ENCODE data around the gene ST14. TPM values are rescaled to one million over a fixed set of nuclear protein-coding genes. Genes with fewer than 3 reads are reported as not detected.
A peak's percentile ranks its signal among the peaks of the same experiment; 100 is the strongest.

Gene ST14
- polyA plus RNA-seq, 3 donors: 13.3 to 36.0 (median 23.6) TPM

DNA sequence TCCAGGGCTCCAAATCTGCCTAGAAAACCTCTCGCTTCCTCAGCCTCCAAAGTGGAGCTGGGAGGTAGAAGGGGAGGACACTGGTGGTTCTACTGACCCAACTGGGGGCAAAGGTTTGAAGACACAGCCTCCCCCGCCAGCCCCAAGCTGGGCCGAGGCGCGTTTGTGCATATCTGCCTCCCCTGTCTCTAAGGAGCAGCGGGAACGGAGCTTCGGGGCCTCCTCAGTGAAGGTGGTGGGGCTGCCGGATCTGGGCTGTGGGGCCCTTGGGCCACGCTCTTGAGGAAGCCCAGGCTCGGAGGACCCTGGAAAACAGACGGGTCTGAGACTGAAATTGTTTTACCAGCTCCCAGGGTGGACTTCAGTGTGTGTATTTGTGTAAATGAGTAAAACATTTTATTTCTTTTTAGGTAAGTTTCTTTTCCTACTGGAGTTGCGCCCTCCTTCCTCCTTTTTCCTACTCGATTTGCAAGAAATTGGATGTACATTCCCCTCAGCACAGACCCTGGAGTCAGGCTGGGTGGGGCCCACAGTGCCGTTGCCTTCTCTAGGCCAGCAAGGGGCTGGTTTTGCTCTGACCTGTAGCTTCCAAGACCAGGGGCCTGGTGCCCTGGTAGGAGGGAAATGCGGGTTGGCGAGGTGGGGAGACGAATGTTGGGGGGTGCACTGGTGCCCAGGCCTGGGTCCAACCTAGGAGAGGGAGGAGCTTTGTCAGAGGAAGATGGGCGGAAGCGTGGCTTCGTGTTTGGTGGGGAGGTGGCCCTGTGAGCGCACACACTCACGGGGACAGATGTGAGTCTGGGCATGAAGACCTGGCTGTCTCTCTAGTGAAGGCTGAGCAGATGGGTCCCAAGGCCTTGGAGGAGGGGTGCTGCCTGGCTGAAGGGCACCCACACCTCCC, 50.6 kb downstream of the ST14 start:
- Histone ChIP-seq H4K20me1 (ENCODE audit: insufficient read depth, low read length) (peaks cover 4% of the 10 kb centered on the region), H2AFZ (ENCODE audit: insufficient read depth, low read depth, low read length, poor library complexity, severe bottlenecking) (no peak overlapping the region), H3K36me3 (replicated peaks in 1 of 2; ENCODE audit: control insufficient read depth in 1 of 2, insufficient read depth in 2 of 2, low read length in 2 of 2) (peaks cover 18 to 42% of the 10 kb centered on the region in 2 donors), H3K9ac (ENCODE audit: insufficient read depth, low read length, poor library complexity, severe bottlenecking) (no peak overlapping the region), H3K27ac (ENCODE audit: low read depth in 1 of 2, low read length in 2 of 2) (no peak overlapping the region), H3K79me2 (ENCODE audit: insufficient read depth, low read length) (no peaks in the 10 kb centered on the region), H3K4me3 (replicated peaks in 1 of 3; ENCODE audit: low read depth in 2 of 3, low read length in 3 of 3) (no peak overlapping the region), H3K9me3 (replicated peaks in 1 of 2; ENCODE audit: control insufficient read depth in 1 of 2, insufficient read depth in 1 of 2, low read length in 2 of 2) (no peaks in the 10 kb centered on the region), H3K27me3 (ENCODE audit: control insufficient read depth in 2 of 2, insufficient read depth in 2 of 2, low read length in 2 of 2) (no peaks in the 10 kb centered on the region), H3K4me2 (replicated peaks; ENCODE audit: extremely low read depth, low read length, poor library complexity, severe bottlenecking) (no peak overlapping the region), H3K4me1 (ENCODE audit: control insufficient read depth in 1 of 2, insufficient read depth in 2 of 2, low read length in 2 of 2) (peaks cover 3 to 6% of the 10 kb centered on the region in 2 donors)
- Mint-ChIP-seq H3K4me3 (no peak overlapping the region), H3K27me3 (ENCODE audit: low read depth in 3 of 3) (peaks cover 0 to 5% (median 3%) of the 10 kb centered on the region in 3 donors), H3K4me1 (peaks cover 2% of the 10 kb centered on the region), H3K27ac (peak overlapping the region in 1 of 7 donors; percentile 11), H3K9me3 (peaks cover 0 to 2% (median 0%) of the 10 kb centered on the region in 7 donors), H3K36me3 (peaks cover 52 to 54% of the 10 kb centered on the region in 2 donors)
- intact Hi-C loops (cut with micrococcal nuclease): loop anchor here in 1 of 2 donors (5.0 kb wide), 1 partner anchor 652 kb away; no protein-coding TSS in a partner anchor
- no peak for DNase-seq
- TF ChIP-seq, protein P1, sequence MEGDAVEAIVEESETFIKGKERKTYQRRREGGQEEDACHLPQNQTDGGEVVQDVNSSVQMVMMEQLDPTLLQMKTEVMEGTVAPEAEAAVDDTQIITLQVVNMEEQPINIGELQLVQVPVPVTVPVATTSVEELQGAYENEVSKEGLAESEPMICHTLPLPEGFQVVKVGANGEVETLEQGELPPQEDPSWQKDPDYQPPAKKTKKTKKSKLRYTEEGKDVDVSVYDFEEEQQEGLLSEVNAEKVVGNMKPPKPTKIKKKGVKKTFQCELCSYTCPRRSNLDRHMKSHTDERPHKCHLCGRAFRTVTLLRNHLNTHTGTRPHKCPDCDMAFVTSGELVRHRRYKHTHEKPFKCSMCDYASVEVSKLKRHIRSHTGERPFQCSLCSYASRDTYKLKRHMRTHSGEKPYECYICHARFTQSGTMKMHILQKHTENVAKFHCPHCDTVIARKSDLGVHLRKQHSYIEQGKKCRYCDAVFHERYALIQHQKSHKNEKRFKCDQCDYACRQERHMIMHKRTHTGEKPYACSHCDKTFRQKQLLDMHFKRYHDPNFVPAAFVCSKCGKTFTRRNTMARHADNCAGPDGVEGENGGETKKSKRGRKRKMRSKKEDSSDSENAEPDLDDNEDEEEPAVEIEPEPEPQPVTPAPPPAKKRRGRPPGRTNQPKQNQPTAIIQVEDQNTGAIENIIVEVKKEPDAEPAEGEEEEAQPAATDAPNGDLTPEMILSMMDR (IDR thresholded peaks at IDR 0.05): no peak
- WGBS (ENCODE audit: insufficient coverage): 97% methylated on average over 13 of the region's 23 CpGs

DNA sequence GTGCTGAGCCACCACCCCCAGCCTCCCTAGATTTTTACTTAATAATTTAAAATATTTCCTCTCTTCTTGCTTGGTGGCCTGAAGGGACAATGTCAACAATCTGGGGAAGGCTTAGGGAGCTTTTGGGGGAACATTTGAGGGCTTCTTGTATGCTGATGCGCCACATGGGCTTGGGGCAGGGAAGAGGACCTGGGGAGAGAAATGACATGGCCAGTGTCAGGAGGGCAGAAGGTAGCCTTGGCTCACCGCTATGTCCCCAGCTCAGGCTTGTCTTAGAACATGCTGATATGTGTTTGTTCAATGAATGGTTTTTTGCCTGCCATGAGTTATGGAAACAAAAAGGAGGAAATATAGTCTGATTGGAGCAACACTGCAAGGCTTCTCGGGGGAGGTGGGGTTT, 51.6 kb downstream of the ST14 start:
- Histone ChIP-seq H4K20me1 (ENCODE audit: insufficient read depth, low read length) (peaks cover 4% of the 10 kb centered on the region), H3K9ac (ENCODE audit: insufficient read depth, low read length, poor library complexity, severe bottlenecking) (no peak overlapping the region), H3K4me2 (replicated peaks; ENCODE audit: extremely low read depth, low read length, poor library complexity, severe bottlenecking) (no peak overlapping the region), H3K27ac (ENCODE audit: low read depth in 1 of 2, low read length in 2 of 2) (no peak overlapping the region), H3K36me3 (replicated peaks in 1 of 2; ENCODE audit: control insufficient read depth in 1 of 2, insufficient read depth in 2 of 2, low read length in 2 of 2) (peaks cover 18 to 39% of the 10 kb centered on the region in 2 donors), H3K27me3 (ENCODE audit: control insufficient read depth in 2 of 2, insufficient read depth in 2 of 2, low read length in 2 of 2) (no peaks in the 10 kb centered on the region), H3K4me1 (ENCODE audit: control insufficient read depth in 1 of 2, insufficient read depth in 2 of 2, low read length in 2 of 2) (peaks cover 3 to 6% of the 10 kb centered on the region in 2 donors), H2AFZ (ENCODE audit: insufficient read depth, low read depth, low read length, poor library complexity, severe bottlenecking) (no peak overlapping the region), H3K9me3 (replicated peaks in 1 of 2; ENCODE audit: control insufficient read depth in 1 of 2, insufficient read depth in 1 of 2, low read length in 2 of 2) (no peaks in the 10 kb centered on the region), H3K79me2 (ENCODE audit: insufficient read depth, low read length) (no peaks in the 10 kb centered on the region), H3K4me3 (replicated peaks in 1 of 3; ENCODE audit: low read depth in 2 of 3, low read length in 3 of 3) (no peak overlapping the region)
- intact Hi-C loops (cut with micrococcal nuclease): loop anchor here in 1 of 2 donors (5.0 kb wide), 1 partner anchor 651 kb away; no protein-coding TSS in a partner anchor
- Mint-ChIP-seq H3K27ac (peak overlapping the region in 2 of 7 donors; percentile 31 to 84), H3K9me3 (peaks cover 0 to 2% (median 0%) of the 10 kb centered on the region in 7 donors), H3K36me3 (peaks cover 43 to 47% of the 10 kb centered on the region in 2 donors), H3K27me3 (ENCODE audit: low read depth in 3 of 3) (peaks cover 0 to 5% (median 4%) of the 10 kb centered on the region in 3 donors), H3K4me1 (peaks cover 2% of the 10 kb centered on the region), H3K4me3 (no peak overlapping the region)
- TF ChIP-seq, protein P1 (IDR thresholded peaks at IDR 0.05): no peak
- no peak for DNase-seq
- WGBS (ENCODE audit: insufficient coverage): 85% methylated on average over 3 of the region's 3 CpGs

All from CD14-positive monocyte (primary cell).